ENCODE results near the gene MSN.
"Not testable (repeated sequence)": the region's sequence is repeated elsewhere in the genome, so short reads cannot be mapped to it uniquely, and the experiment has no call there.

MSN gene

GRCh38 chrX:65667503-65668376 is at the start of gene MSN:
MSN (plus strand) TSS chrX:65667654; CDS start chrX:65667842, 188 bp downstream.
- peak; percentile 6 for DNase-seq

- DNase-seq = not testable (repeated sequence)
Observed at GRCh38 chrX:65620096-65620705, 47.3 kb upstream of the MSN start.

- DNase-seq = no peak
Observed at GRCh38 chrX:65630771-65631170, 36.7 kb upstream of the MSN start.

GRCh38 chrX:65633826-65634225 is 33.6 kb upstream of the MSN start:
- no peak for DNase-seq

GRCh38 chrX:65634732-65635131 is 32.7 kb upstream of the MSN start:
- no peak for DNase-seq

- no peak for DNase-seq
Observed at GRCh38 chrX:65635378-65635777, 32.1 kb upstream of the MSN start.

- no peak for DNase-seq
Observed at GRCh38 chrX:65635822-65636221, 31.6 kb upstream of the MSN start.

GRCh38 chrX:65636261-65636660 is 31.2 kb upstream of the MSN start:
- DNase-seq = not testable (repeated sequence)

- no peak for DNase-seq
Observed at GRCh38 chrX:65637335-65637734, 30.1 kb upstream of the MSN start.

GRCh38 chrX:65642914-65643491 is 24.5 kb upstream of the MSN start:
- no peak for DNase-seq

GRCh38 chrX:65643531-65644052 is 23.9 kb upstream of the MSN start:
- DNase-seq = no peak

GRCh38 chrX:65644621-65645289 is 22.7 kb upstream of the MSN start:
- DNase-seq = no peak

- DNase-seq = no peak
Observed at GRCh38 chrX:65647801-65648200, 19.7 kb upstream of the MSN start.

GRCh38 chrX:65652098-65652497 is 15.4 kb upstream of the MSN start:
- DNase-seq = no peak

- not testable (repeated sequence) for DNase-seq
Observed at GRCh38 chrX:65657009-65657441, 10.4 kb upstream of the MSN start.

- no peak for DNase-seq
Observed at GRCh38 chrX:65657659-65658058, 9.8 kb upstream of the MSN start.

GRCh38 chrX:65658229-65658628 is 9.2 kb upstream of the MSN start:
- DNase-seq = no peak

- no peak for DNase-seq
Observed at GRCh38 chrX:65667157-65667502, 324 bp upstream of the MSN start.

- DNase-seq = peak; percentile 47
Observed at GRCh38 chrX:65668377-65669310, 1.2 kb downstream of the MSN start.

- DNase-seq = no peak
Observed at GRCh38 chrX:65671286-65671685, 3.8 kb downstream of the MSN start.

GRCh38 chrX:65671966-65672365 is 4.5 kb downstream of the MSN start:
- no peak for DNase-seq

GRCh38 chrX:65673857-65674203 is 6.4 kb downstream of the MSN start:
- DNase-seq = no peak
